Measurements from ENCODE around the gene NAGA. TPM values are rescaled to one million over a fixed set of nuclear protein-coding genes. Genes with fewer than 3 reads are reported as not detected.

Gene NAGA
- total RNA-seq, 4 donors from 2014 or later = 21.9 to 35.0 (median 33.0) TPM

- Histone ChIP-seq H3K4me1 (no peaks in the 10 kb centered on the region), H3K27me3 (no peaks in the 10 kb centered on the region), H3K36me3 (peaks cover 0 to 74% of the 10 kb centered on the region in 2 donors), H3K9me3 (peaks cover 0 to 9% (median 0%) of the 10 kb centered on the region in 3 donors), H3K4me3 (no peak overlapping the region), H3K27ac (no peak overlapping the region)
- ATAC-seq = no peak
- WGBS, 2 donors (ENCODE audit: low coverage in 1 of 2) = no CpG with 5 or more reads among the region's 5 CpGs
- TF ChIP-seq CTCF (IDR thresholded peaks at IDR 0.05) = no peak
- TF ChIP-seq EP300 (IDR thresholded peaks at IDR 0.05) = no peak
- no peak for TF ChIP-seq POLR2AphosphoS5 (IDR thresholded peaks at IDR 0.05)
- no peak for TF ChIP-seq POLR2A (IDR thresholded peaks at IDR 0.05)
These were observed 10.1 kb downstream of the NAGA start for GRCh38 chr22:42060489-42060888.

- H3K4me1 ChIP-seq = no peaks in the 10 kb centered on the region
- H3K4me3 ChIP-seq = no peak overlapping the region
- H3K27ac ChIP-seq = no peak overlapping the region
- no peak for ATAC-seq
- peaks cover 0 to 47% of the 10 kb centered on the region in 2 donors for H3K36me3 ChIP-seq
- no peak for TF ChIP-seq POLR2A (IDR thresholded peaks at IDR 0.05)
- 86% methylated on average over 1 of the region's 1 CpG; no CpG with 5 or more reads in 1 of the 2 donors for WGBS, 2 donors (ENCODE audit: low coverage in 1 of 2)
- H3K27me3 ChIP-seq = no peaks in the 10 kb centered on the region
- H3K9me3 ChIP-seq = peaks cover 0 to 9% (median 0%) of the 10 kb centered on the region in 3 donors
These were observed 13.7 kb downstream of the NAGA start for GRCh38 chr22:42056757-42057511.

- no peak overlapping the region for H3K4me3 ChIP-seq
- H3K9me3 ChIP-seq = peaks cover 0 to 9% (median 0%) of the 10 kb centered on the region in 3 donors
- WGBS, 2 donors (ENCODE audit: low coverage in 1 of 2) = 64 to 73% methylated on average over 2 to 3 of the region's 3 CpGs
- no peak for TF ChIP-seq CTCF (IDR thresholded peaks at IDR 0.05)
- no peak for TF ChIP-seq POLR2A (IDR thresholded peaks at IDR 0.05)
- TF ChIP-seq EP300 (IDR thresholded peaks at IDR 0.05) = no peak
- no peak for TF ChIP-seq POLR2AphosphoS5 (IDR thresholded peaks at IDR 0.05)
- H3K27me3 ChIP-seq = no peaks in the 10 kb centered on the region
- H3K4me1 ChIP-seq = no peaks in the 10 kb centered on the region
- peaks cover 0 to 7% of the 10 kb centered on the region in 2 donors for H3K36me3 ChIP-seq
- no peak for ATAC-seq
- H3K27ac ChIP-seq = no peak overlapping the region
These were observed 17.8 kb downstream of the NAGA start for GRCh38 chr22:42052765-42053164.

GRCh38 chr22:42050641-42051180, 19.9 kb downstream of the NAGA start:
- Histone ChIP-seq H3K4me3 (no peak overlapping the region), H3K27me3 (no peaks in the 10 kb centered on the region), H3K36me3 (peaks cover 0 to 7% of the 10 kb centered on the region in 2 donors), H3K4me1 (no peaks in the 10 kb centered on the region), H3K27ac (no peak overlapping the region), H3K9me3 (no peaks in the 10 kb centered on the region)
- no peak for TF ChIP-seq CTCF (IDR thresholded peaks at IDR 0.05)
- no peak for TF ChIP-seq POLR2A (IDR thresholded peaks at IDR 0.05)
- no peak for TF ChIP-seq POLR2AphosphoS5 (IDR thresholded peaks at IDR 0.05)
- TF ChIP-seq EP300 (IDR thresholded peaks at IDR 0.05) = no peak
- 36 to 52% methylated on average over 1 to 2 of the region's 2 CpGs for WGBS, 2 donors (ENCODE audit: low coverage in 1 of 2)
- no peak for ATAC-seq

- no peak for ATAC-seq
- Histone ChIP-seq H3K4me1 (no peaks in the 10 kb centered on the region), H3K4me3 (no peak overlapping the region), H3K27ac (no peak overlapping the region), H3K36me3 (peaks cover 0 to 16% of the 10 kb centered on the region in 2 donors), H3K27me3 (no peaks in the 10 kb centered on the region), H3K9me3 (peaks cover 0 to 6% (median 0%) of the 10 kb centered on the region in 3 donors)
- TF ChIP-seq POLR2A (IDR thresholded peaks at IDR 0.05) (no peak), EP300 (IDR thresholded peaks at IDR 0.05) (no peak), POLR2AphosphoS5 (IDR thresholded peaks at IDR 0.05) (no peak), CTCF (IDR thresholded peaks at IDR 0.05) (no peak)
These were observed 28.8 kb downstream of the NAGA start for GRCh38 chr22:42041784-42042183.
